ENCODE measurements around the gene JAG1.

JAG1 gene

DNA sequence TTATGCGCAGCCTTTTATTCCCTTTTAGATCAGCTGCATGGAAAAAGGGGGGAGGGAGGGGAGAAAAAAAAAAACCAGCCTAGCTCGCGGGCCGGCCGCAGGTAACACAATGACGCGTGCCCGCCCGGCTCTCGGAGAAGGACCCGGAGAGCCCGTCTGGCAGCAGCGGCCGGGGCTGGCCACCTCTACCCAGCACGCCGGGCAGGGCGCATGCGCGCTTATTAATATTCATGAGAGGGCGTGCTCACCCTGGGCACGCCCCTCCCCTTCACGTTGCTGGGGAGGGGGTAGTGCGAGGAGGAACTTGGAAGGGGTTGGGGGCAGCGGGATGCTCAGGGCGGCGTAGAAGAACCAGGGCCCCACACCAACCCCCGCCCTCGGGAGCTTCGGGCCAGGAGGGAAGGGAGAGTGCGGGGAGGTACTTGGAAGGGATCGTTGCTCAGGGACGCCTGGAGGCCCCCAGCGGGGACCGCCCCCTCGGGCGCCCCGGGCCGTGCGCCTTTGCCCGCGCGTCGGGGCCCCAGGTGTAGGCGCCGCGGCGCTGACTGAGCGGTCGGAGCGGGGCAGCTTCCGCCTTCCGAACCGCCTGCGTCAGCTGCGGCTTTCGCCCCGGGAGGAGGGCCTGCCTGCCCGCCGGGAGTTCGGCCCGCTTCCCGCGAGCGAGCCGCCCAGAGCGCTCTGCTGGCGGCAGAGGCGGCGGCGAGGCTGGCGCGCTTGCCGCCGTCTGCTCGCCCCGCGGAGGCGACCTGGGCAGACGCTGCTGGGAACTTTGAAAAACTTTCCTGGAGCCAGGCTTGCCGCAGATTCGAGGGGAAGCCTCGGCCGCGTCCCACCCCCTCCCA is at the start of gene JAG1:
Gene JAG1 (minus strand): TSS at position 158 of the 842 bp plus-strand sequence. CDS start 469 bp downstream, outside the sequence.
- DNase-seq, result peak; percentile 98

DNA sequence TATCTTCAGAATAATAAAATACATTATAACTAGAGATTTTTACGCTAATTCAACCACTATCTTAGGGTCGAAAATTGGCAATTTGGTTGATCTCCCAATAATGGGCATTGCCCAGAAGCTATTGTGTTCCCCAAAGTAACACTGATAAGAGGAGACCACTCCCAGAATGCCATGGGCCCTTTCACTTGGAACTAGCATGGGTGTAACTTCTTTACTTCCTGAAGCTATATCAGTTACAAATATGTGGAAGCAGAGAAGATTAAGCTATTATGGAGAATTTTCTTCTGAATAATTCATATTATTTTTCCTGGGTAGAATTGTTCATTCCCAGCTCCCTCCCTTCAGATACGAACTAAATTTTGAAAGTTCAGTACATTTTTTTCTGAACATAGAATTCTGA is 48.2 kb upstream of the JAG1 start:
- no peak for DNase-seq

DNA sequence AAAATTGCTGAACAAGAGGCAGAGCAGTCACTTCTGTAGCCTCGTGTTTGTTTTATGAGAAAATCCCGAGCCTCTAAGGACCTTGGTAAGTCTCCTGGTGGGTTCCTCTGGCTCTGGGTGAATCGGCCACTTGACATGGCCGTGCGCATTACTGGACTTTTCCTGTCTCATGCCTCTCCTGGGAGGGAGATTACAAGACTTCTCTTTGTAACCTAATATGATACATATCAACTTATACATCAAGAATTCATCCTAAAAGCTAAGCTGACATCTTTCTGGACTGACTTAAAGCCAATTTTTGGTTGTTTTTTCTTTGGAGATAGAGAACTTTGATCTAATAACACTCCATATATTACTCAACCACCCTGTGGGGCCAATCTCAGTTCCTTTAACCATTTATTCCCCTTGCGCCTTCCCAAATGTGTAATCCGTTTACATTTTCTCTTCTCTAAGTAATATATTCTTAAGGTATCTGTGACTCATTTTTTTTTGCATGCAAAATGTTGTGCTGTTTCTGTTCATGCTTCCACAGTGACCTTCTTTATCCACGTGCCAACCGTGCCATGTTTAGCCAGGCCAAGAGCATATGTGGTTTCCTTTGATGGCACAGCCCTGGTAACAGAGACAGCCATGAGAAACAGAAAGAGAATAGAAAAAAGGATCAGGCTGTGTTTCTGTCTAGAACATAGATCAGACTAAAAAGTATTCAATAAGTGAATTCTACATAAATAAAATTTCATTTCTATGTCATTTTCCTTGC is 47.5 kb upstream of the JAG1 start:
- no peak for DNase-seq

DNA sequence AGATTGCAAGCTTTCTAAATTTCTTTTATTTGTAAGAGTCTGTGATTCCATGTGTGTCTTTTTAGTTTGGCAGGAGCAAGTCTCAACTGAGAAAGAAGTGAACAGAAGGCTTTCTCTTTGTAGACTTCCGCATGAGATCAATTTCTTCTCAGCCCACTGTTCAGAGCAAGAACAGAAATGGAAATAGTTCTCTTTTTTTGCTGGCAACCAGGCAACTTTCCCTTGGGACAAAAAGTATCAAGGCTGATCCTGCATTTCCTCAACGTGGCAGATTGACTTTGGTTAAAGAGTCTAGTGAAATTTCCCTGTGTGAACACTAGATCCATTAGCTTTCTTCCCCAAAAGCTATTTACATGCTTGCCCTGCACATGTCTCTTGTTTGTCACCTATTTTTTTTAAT is 46.8 kb upstream of the JAG1 start:
- no peak for DNase-seq

DNA sequence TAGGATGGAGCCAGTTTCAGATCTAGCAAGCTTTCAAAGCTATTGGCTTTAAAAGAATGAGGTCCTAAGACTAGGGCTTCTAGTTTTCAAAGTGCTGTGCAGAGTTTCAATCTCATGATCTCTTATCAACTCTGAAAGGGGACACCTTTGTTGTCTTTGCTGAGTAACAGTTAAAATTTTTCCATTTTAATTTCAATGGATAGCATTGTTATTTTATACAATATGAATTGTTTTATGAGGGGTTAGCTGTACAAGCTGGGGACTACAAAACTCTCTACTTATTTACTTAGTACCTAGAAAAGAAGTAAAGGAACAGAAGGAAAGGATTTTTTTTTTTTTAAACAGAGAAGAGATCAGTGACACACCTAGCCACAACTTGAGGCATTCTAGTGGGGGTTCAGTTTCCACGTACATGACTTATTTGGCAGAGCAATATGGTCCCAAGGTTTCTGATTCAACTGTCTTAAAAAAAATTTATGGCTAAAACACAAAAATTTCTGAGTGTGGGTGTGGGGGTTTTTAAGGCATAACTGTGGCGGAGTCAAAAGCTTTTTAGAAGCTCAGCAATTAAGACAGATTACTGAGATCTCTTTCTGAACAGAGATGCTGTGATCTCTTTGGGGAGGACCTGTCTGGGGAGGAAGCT is 46.1 kb upstream of the JAG1 start:
- no peak for DNase-seq

DNA sequence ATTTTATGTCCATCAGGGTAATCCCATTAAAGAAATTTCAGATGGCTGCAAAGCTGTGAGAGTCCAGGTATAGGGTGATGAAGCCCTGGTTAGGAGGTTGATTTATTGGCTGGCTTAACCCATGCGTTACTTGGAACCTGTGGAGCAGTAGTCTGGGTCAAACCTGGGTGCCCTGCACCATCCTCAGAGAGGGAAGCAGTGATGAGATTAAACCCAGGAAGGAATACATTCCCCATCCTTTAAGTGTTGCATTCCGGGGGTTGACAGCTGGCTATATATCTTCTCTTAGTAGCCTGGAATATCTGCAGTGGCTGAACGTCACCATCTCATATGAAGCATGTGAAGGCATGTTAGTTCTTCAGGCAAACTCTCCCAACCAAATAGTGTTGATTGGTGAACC is 44.9 kb upstream of the JAG1 start:
- DNase-seq, result no peak

DNA sequence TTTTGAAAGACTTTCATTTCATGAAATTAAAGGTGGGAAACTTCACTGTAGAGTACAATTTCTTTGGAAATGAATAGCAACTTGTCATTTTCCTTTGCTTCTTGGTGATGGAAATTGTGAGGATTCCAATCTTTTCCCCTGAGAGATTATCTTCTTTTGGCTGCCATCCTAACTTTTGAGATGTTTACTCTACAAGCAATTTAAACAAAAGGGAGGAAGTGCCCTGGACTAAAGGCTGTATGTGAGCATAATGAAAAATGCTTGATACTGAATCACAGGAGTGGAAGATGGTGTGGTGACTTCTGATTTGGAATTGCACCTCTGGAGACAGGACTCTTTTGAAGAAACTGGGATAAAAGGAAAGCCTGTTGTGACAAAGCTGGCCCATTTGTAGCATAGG is 43.1 kb upstream of the JAG1 start:
- peak; percentile 46 for DNase-seq

DNA sequence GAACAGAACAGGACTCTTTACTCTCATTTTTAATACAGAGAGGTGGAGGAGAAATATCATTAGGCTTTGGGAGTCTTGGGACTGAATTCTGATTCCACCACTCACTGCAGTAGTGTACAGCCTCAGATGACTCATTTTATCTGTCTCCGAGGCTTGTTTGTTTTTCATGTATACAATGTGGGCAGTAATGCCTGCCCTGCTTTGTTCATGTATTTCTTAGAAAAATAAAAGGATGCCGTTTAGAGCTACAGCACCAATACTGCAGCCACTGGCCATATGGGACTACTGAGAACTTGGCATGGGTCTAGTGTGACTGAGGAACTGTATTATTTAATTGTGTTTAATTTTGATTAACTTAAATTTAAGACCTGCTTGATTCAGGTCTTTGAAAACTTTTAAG is 41.2 kb upstream of the JAG1 start:
- peak; percentile 79 for DNase-seq

DNA sequence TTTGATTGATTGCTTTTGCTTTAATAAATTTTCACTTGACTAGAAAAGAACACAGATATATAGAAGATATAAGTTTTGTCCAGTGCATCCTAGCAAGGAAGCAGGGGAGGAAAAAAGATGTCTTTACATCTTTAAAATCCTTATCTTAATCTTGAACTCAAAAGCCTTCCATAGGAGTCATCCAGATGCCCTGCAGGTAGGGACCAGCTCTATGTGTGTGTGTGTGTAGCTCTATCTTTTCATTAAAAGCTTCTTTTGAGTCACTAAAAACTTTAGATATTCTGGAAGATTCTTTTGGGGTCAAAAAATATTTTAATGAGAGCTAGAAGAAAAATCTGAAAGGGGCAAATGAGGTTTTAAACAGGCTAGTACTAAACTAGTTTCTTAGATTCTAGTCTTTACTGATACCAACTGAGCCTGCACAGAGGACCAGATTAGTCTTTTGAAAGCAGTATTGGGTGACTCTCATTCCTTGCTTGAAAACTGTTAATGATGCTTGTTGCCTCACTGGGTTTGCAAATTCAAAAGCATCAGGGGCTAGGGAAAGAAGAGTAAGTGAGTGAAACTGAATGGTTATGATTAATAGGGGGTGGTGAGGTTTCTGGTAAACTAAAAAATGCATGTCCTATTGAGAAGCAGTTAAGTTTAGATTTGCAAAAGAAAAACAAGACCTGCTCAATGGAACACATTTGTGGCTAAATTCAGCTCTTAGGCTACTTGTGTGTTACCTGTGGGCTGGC is 40.6 kb upstream of the JAG1 start:
- DNase-seq, result no peak

DNA sequence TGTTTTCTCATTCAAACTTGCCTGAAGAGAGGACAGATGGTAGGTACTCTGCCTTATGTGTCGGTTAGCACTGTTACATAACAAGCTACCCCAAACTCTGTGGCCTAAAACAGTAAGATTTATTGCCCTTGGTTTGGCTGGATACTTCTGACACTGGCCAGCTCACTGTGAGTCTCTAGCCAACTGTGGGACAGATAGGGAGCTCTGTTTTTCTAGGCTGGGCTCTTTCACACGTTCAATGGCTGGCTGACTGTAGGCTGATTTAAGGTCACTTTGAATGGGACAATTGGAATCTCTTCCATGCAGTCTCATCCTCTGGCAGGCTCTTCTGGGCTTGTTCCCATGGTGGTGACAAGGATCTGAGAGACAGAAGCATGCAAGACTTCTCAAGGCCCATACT is 39.4 kb upstream of the JAG1 start:
- no peak for DNase-seq

DNA sequence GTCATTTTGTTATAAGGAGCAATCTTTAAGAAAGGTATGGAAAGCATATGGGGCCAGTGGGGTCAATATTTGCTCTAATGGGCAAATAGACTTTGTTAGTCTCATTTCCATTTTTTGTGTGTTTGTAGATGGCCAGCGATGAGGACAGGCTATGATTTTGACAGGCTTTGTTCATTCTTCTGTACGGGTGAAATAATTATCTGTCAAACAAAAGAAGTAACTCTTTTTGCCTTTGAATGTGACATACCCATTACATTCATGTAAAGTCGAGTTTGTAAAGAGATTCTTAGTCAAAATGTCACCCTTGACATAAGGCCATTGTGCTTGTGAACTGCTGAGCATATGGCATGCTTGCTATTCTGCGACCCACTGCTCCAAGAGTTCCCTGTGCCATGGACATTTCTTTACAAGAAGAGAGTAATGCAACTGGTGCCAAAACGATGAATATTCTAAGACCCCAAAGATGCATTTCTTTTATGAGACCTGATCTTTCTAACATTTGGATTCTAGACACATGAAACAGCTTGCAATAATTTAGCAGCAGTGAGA is 38.2 kb upstream of the JAG1 start:
- no peak for DNase-seq

DNA sequence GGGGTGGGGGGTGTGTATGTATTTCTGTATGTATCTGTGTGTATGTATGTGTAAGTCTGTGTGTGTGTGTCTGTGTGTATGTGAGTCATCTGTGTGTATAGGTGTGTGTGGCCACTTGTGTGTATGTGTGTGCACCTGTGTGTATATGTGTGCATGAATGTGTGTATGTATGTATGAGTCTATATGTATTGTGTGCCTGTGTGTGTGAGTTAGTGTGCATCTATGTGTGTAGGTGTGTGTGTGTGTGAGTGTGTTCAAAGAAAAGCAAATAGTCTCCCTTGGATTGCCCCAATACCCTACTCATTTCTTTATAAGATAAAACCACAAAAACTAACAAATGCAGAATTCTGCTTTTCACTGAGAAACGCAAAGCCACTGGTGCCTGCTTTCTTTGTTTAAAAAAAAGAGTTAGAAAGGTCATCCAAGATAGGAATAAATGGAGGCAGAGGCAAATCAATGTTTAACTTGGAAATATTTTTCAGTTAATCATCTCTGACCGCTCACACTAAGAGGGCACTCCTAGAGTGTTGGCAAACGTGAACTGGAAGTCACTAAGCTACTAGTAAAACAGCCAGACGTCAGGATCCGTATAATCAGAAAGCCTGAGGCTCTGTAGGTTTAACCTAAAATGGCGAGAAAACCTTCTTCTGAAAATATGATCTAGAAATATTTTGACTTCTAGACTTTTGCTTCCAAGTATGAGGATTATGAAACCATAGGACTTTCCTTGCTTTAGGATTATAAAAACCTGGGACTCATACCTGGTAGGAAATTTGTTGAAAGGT is 37.4 kb upstream of the JAG1 start:
- DNase-seq, result peak; percentile 23

DNA sequence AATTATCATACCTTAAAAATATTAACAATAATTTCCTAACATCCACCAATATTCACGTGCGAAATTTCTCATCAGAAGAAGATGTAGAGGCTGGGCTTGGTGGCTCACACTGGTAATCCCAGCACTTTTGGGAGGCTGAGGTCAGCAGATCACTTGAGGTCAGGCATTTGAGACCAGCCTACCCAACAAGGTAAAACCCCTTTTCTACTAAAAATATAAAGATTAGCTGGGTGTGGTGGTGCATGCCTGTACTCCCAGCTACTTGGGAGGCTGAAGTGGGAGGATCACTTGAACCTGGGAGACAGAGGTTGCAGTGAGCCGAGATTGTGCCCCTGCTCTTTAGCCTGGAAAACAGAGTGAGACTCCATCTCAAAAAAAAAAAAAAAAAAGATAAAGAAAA is 36.1 kb upstream of the JAG1 start:
- no peak for DNase-seq

DNA sequence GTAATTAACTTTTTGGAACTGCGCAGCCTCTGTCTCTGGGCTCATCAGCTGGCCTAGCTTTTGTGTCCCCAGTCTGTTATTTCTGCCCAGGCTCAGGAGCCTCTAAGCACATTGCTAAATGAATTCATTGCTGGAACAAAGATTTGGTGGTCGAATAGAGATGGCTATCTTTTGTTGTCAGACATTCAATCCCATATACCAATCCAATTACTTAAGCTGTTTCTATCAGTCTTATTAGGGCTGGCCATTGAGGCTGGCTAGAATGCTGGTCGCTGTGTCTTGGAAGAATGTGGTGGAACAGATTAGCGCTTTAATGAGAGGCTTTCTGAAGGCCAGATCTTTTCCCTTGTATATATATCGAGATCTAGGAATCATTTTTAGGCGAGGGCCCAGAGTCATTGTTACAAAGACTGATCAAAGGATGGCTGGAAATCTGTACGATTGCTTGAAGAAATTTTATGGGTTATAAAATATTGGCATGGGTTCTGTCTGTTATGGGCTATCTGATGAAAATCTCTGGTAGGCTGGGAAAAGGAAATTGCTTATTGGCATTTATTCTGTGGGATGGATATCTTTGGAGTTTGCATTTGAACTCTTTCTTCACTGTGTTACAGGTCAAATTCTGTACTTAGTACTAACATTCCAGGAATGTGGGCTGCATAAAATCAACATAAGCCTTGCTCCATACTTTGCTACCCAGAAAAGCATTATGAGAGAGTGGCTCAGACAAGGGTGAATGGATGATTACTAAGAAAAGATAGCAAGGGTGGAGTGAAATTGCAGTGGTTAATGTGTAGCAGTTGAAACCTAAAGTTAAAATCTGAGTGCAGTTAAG is 34.8 kb upstream of the JAG1 start:
- no peak for DNase-seq

DNA sequence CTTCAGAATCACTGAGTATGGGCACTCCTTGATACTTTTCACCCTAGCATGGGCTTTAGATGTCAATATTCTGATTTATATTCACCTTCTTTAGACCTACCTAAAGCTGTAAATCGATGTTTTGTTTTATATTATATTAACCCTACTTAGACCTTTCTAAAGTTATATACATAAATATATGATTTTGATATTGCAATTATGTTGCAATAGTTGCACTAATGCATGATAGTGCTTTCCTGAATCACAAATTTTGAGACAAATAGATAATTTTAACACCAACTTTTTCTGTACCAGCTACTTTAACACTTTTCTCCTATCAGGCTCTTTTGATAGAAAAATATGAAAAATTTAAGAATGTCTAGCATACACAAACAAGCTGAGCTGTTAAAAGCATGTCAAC is 34.0 kb upstream of the JAG1 start:
- DNase-seq, result no peak

DNA sequence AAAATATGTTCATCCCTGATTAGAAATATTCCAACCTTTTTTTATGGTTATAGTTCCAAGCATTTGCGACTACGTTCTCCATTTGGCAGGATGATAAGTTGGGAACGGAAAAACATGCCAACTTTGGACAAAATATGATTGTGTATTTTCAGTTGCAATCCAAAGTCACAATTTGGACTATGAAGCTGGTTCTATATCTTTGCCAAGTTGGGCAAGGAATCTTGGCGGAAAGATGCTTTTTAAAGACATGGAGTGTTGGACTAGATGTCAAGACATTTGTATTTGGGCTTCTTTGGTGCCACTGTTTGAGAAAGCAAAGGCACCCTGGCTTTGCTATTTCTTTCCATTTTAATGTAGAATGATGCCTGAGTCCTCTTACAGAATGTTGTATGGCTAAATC is 33.3 kb upstream of the JAG1 start:
- DNase-seq, result no peak

DNA sequence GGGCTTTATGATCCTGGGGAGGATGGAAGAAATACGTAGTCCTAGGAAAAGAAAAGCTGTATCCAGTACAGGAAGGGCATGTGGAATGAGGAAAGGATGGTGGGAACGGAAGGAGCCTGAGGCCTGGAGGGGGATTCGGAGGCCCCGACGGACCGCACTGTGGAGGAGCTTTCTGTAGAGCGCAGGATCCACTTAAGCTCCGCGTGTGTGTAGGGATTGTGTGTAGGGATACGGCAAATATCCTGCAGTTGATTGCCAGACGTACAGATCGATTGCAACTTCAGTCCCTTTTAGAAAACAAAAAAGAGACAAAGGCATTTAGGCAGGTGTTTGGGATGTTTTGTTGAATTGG is 32.6 kb upstream of the JAG1 start:
- DNase-seq, result no peak

DNA sequence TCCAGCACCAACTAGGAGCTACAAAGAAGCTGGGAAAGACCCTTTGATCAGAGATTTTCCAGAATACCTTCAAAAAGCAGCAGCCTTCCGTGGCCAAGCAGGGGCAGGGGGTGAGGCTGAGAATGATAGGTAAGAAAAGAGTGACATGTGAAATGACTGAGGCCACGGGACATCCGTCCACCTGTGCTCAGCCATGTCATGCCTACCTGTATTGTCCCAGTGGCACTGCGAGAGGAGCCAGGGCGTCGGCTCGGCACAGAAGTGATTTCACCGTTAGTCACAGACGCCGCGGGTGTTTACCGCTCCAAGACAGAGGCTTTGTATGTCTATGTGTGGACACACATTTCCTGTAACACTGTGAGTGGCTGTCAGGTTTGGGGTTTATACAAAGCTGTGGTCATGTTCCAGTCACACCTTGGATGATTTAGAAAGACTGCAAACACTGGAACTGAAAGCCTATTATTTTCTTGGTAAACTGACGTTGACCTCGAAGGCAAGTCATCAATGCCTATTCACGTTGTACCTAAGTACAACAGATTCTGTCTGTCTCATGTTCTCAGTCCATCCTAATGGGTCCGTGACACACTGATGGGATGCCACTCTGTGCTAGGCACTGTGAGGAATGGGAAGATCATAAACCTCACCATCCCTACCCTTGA is 32.1 kb upstream of the JAG1 start:
- DNase-seq, result peak; percentile 26

DNA sequence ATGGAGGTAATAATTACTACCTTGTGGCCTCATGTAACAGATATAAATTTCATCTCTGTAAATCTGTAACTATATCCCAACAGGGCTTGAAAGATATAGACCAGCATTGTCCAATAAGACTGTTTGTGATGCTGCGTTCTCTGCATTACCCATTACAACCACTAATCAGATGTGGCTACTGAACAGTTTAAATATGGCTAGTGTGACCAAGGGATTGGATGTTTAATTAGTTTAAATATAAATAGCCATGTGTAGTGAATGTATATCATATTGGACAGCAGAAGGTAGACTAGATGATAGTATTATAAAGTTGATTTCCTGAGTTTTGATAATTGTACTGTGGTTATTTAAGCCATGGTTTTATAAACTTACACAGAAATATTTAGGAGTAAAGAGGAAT is 27.8 kb upstream of the JAG1 start:
- peak; percentile 14 for DNase-seq

DNA sequence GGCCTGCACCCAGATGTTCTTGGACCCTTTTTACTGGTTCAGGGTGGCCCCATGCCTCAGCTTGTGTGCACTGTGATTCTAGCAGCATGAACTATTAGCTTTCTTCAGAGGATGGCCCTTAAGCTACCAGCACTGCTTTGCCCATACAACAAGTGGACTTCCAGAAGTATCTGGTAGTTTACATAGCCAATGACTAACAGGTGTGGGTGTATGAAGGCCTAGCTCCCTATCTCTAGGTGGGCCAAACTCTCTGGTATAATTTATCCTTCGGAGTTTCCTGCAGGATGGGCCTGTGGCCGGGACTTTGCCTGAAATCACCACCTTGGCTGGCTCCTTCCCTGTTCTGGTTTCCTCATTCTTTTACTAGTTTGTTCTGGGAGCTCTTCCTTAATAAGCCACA is 26.1 kb upstream of the JAG1 start:
- no peak for DNase-seq

DNA sequence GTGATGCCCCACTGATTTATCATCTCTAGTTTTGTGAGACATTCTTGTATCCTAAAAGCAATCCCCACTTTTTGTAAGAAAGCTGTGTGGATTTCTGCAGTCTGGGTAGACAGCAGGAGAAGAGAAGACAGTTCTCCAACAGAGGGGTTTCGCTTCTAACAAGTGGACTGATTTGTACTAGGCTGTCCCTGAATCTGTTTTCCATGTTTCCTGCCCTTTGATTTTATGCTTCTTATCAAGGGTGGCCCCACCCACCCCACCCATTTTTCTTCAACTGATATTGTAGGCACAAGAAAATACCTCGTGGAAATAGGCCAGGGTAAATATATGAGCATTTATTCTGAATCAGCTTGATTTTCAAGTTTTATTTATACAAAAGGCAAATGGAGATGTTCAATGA is 25.7 kb upstream of the JAG1 start:
- DNase-seq, result no peak

Data from DMS53 (cell line).